Measurements from ENCODE around the gene OGDHL.
"Not testable (repeated sequence)": the region's sequence is repeated elsewhere in the genome, so short reads cannot be mapped to it uniquely, and the experiment has no call there.

The OGDHL gene

GRCh38 chr10:49756031-49756430 lies 6.1 kb downstream of the OGDHL start:
- no peak for DNase-seq

- DNase-seq = not testable (repeated sequence)
Measured at GRCh38 chr10:49754951-49755350, 7.2 kb downstream of the OGDHL start.

- no peak for DNase-seq
Measured at GRCh38 chr10:49752584-49752983, 9.5 kb downstream of the OGDHL start.

- DNase-seq = no peak
Measured at GRCh38 chr10:49751636-49752510, 10.2 kb downstream of the OGDHL start.

GRCh38 chr10:49751216-49751615 lies 10.9 kb downstream of the OGDHL start:
- DNase-seq = no peak

GRCh38 chr10:49750546-49750945 lies 11.6 kb downstream of the OGDHL start:
- DNase-seq = no peak

GRCh38 chr10:49749556-49750491 lies 12.3 kb downstream of the OGDHL start:
- DNase-seq = no peak

- DNase-seq = no peak
Measured at GRCh38 chr10:49749144-49749543, 13.0 kb downstream of the OGDHL start.

- DNase-seq = no peak
Measured at GRCh38 chr10:49748006-49748405, 14.1 kb downstream of the OGDHL start.

GRCh38 chr10:49747303-49747646 lies 14.8 kb downstream of the OGDHL start:
- DNase-seq = no peak

- DNase-seq = no peak
Measured at GRCh38 chr10:49746626-49747302, 15.4 kb downstream of the OGDHL start.

GRCh38 chr10:49745756-49746155 lies 16.4 kb downstream of the OGDHL start:
- no peak for DNase-seq

GRCh38 chr10:49744924-49745605 lies 17.1 kb downstream of the OGDHL start:
- DNase-seq = no peak

GRCh38 chr10:49744091-49744685 lies 17.9 kb downstream of the OGDHL start:
- DNase-seq = no peak

GRCh38 chr10:49743464-49744075 lies 18.6 kb downstream of the OGDHL start:
- no peak for DNase-seq

- DNase-seq = no peak
Measured at GRCh38 chr10:49742683-49743463, 19.2 kb downstream of the OGDHL start.

- no peak for DNase-seq
Measured at GRCh38 chr10:49741108-49741995, 20.8 kb downstream of the OGDHL start.

- DNase-seq = no peak
Measured at GRCh38 chr10:49740346-49741107, 21.6 kb downstream of the OGDHL start.

GRCh38 chr10:49739426-49739825 lies 22.7 kb downstream of the OGDHL start:
- no peak for DNase-seq
